M059J (cell line): ENCODE results near the gene CABLES2. TPM values are rescaled to one million over a fixed set of nuclear protein-coding genes. Genes with fewer than 3 reads are reported as not detected.
A peak's percentile ranks its signal among the peaks of the same experiment; 100 is the strongest.

Experiments
- DNase-seq: peaks from one replicate; pipeline ENCODE4 v3.0.0-alpha.2; 2012; ENCODE audit warnings: low read depth
- total RNA-seq: library from RNA; depleted of rRNA; stranded (reverse); fragments of >200 nt; shearing (Covaris generic); gene quantifications from 2 replicates; pipeline ENCODE4 v1.2.3, GENCODE V29; 2014

Gene CABLES2
- total RNA-seq, 1 experiment from 2014 or later: 19.9 TPM

- DNase-seq: peak; percentile 51
Observed at GRCh38 chr20:62405108-62405980, 1.7 kb downstream of the CABLES2 start.

GRCh38 chr20:62404761-62405107 is 2.4 kb downstream of the CABLES2 start:
- no peak for DNase-seq

GRCh38 chr20:62404112-62404665 is 2.9 kb downstream of the CABLES2 start:
- no peak for DNase-seq

- no peak for DNase-seq
Observed at GRCh38 chr20:62403331-62403730, 3.8 kb downstream of the CABLES2 start.

- DNase-seq: no peak
Observed at GRCh38 chr20:62402456-62403150, 4.5 kb downstream of the CABLES2 start.

GRCh38 chr20:62401331-62401779 is 5.7 kb downstream of the CABLES2 start:
- no peak for DNase-seq

- no peak for DNase-seq
Observed at GRCh38 chr20:62400541-62400940, 6.5 kb downstream of the CABLES2 start.

GRCh38 chr20:62400021-62400420 is 7.1 kb downstream of the CABLES2 start:
- DNase-seq: no peak

GRCh38 chr20:62398120-62398821 is 8.8 kb downstream of the CABLES2 start:
- no peak for DNase-seq

GRCh38 chr20:62396367-62397239 is 10.5 kb downstream of the CABLES2 start:
- DNase-seq: no peak

GRCh38 chr20:62395311-62396242 is 11.5 kb downstream of the CABLES2 start:
- no peak for DNase-seq

GRCh38 chr20:62394248-62395245 is 12.5 kb downstream of the CABLES2 start:
- no peak for DNase-seq

GRCh38 chr20:62393830-62394229 is 13.3 kb downstream of the CABLES2 start:
- DNase-seq: no peak

GRCh38 chr20:62393335-62393665 is 13.8 kb downstream of the CABLES2 start:
- DNase-seq: no peak

- DNase-seq: no peak
Observed at GRCh38 chr20:62392621-62393334, 14.3 kb downstream of the CABLES2 start.

GRCh38 chr20:62392077-62392418 is 15.0 kb downstream of the CABLES2 start:
- no peak for DNase-seq

- DNase-seq: no peak
Observed at GRCh38 chr20:62391165-62392076, 15.7 kb downstream of the CABLES2 start.
